Neutrophil (primary cell): ENCODE data around the gene WDR86.

Experiments
- H3K27ac ChIP-seq: fragments of 200-600 bp; sonication (generic); 2 replicates; pipeline ENCODE4 v1.5.1; 2016; ENCODE audit warnings: mild to moderate bottlenecking, moderate library complexity
- H3K27me3 ChIP-seq: fragments of 200-600 bp; sonication (generic); 2 replicates; pipeline ENCODE4 v1.6.0; 2016; ENCODE audit warnings: mild to moderate bottlenecking
- H3K36me3 ChIP-seq: fragments of 200-600 bp; sonication (generic); 2 replicates; pipeline ENCODE4 v1.5.1; 2017
- H3K4me1 ChIP-seq, 2 experiments: fragments of 200-600 bp in 1 of 2; sonication (generic) in 1 of 2; 1 replicate in 1 of 2; 2 replicates in 1 of 2; pipeline versions ENCODE4 v1.5.1 to v1.6.1; 2013 to 2016; ENCODE audit warnings: low read depth in 1 of 2, low read length in 1 of 2, mild to moderate bottlenecking in 1 of 2, moderate library complexity in 1 of 2; ENCODE audit not compliant: control insufficient read depth in 1 of 2, insufficient read depth in 1 of 2
- H3K4me3 ChIP-seq, 2 experiments: fragments of 200-600 bp in 1 of 2; sonication (generic) in 1 of 2; 1 replicate in 1 of 2; 2 replicates in 1 of 2; pipeline ENCODE4 v1.5.1; 2013 to 2016; ENCODE audit warnings: low read depth in 1 of 2, low read length in 1 of 2, mild to moderate bottlenecking in 1 of 2, moderate library complexity in 1 of 2
- H3K9me3 ChIP-seq: fragments of 200-600 bp; sonication (generic); 2 replicates; pipeline ENCODE4 v1.5.1; 2016
- CTCF ChIP-seq: fragments of 200-600 bp; sonication (generic); IDR thresholded peaks from 2 replicates; pipeline ENCODE4 v1.5.1; 2016; ENCODE audit warnings: antibody characterized with exemption

Gene WDR86

GRCh38 chr7:151381098-151381347 lies 28.8 kb downstream of the WDR86 start:
- no peak overlapping the region for H3K27ac ChIP-seq
- peaks cover 41% of the 10 kb centered on the region for H3K36me3 ChIP-seq
- H3K27me3 ChIP-seq = peaks cover 56% of the 10 kb centered on the region
- H3K4me3 ChIP-seq = no peak overlapping the region
- H3K9me3 ChIP-seq = no peaks in the 10 kb centered on the region
- H3K4me1 ChIP-seq = peaks cover 7 to 12% of the 10 kb centered on the region in 2 experiments
- TF ChIP-seq CTCF = no peak

GRCh38 chr7:151380199-151381097 lies 29.4 kb downstream of the WDR86 start:
- Histone ChIP-seq H3K27ac (no peak overlapping the region), H3K27me3 (peaks cover 56% of the 10 kb centered on the region)
- TF ChIP-seq CTCF = no peak

GRCh38 chr7:151379534-151380198 lies 30.2 kb downstream of the WDR86 start:
- no peak overlapping the region for H3K4me3 ChIP-seq
- peaks cover 49% of the 10 kb centered on the region for H3K27me3 ChIP-seq
- H3K27ac ChIP-seq = no peak overlapping the region
- H3K36me3 ChIP-seq = peaks cover 54% of the 10 kb centered on the region
- TF ChIP-seq CTCF = no peak
- peaks cover 7 to 12% of the 10 kb centered on the region in 2 experiments for H3K4me1 ChIP-seq
- H3K9me3 ChIP-seq = no peaks in the 10 kb centered on the region

More at GRCh38 chr7:151380199-151381097, 29.4 kb downstream of the WDR86 start:
- H3K4me1 ChIP-seq = peaks cover 7 to 12% of the 10 kb centered on the region in 2 experiments
- H3K4me3 ChIP-seq = no peak overlapping the region
- H3K9me3 ChIP-seq = no peaks in the 10 kb centered on the region
- peaks cover 47% of the 10 kb centered on the region for H3K36me3 ChIP-seq

GRCh38 chr7:151379193-151379520 lies 30.7 kb downstream of the WDR86 start:
- H3K27ac ChIP-seq = no peak overlapping the region
- H3K4me3 ChIP-seq = no peak overlapping the region
- peaks cover 7 to 12% of the 10 kb centered on the region in 2 experiments for H3K4me1 ChIP-seq
- H3K9me3 ChIP-seq = no peaks in the 10 kb centered on the region
- H3K36me3 ChIP-seq = peaks cover 59% of the 10 kb centered on the region
- TF ChIP-seq CTCF = no peak
- H3K27me3 ChIP-seq = peaks cover 44% of the 10 kb centered on the region

- H3K36me3 ChIP-seq = peaks cover 64% of the 10 kb centered on the region
- peaks cover 7 to 12% of the 10 kb centered on the region in 2 experiments for H3K4me1 ChIP-seq
- no peak overlapping the region for H3K27ac ChIP-seq
- peaks cover 39% of the 10 kb centered on the region for H3K27me3 ChIP-seq
- no peaks in the 10 kb centered on the region for H3K9me3 ChIP-seq
- no peak overlapping the region for H3K4me3 ChIP-seq
- TF ChIP-seq CTCF = no peak
These were observed 31.2 kb downstream of the WDR86 start for GRCh38 chr7:151378496-151379192.
